Skin epidermis (tissue), 12 donors: ENCODE measurements around the gene HDAC8.
A peak's percentile ranks its signal among the peaks of the same experiment; 100 is the strongest.

Experiments
- H3K27ac ChIP-seq, 21 experiments: fragments of 200-600 bp; sonication (generic) in 11 of 21; one replicate each; pipeline ENCODE4 v1.5.0; 2020; ENCODE audit warnings: mild to moderate bottlenecking in 3 of 21, inconsistent platforms in 2 of 21, moderate library complexity in 2 of 21
- H3K4me3 ChIP-seq, 7 experiments: fragments of 200-600 bp; sonication (generic) in 2 of 7; one replicate each; pipeline ENCODE4 v1.5.0; 2020; ENCODE audit warnings: inconsistent platforms in 2 of 7, mild to moderate bottlenecking in 2 of 7, moderate library complexity in 1 of 7

The HDAC8 gene

GRCh38 chrX:72306851-72307645, 265.6 kb downstream of the HDAC8 start:
- H3K4me3 ChIP-seq: peak overlapping the region; percentile 26 to 48 (median 35)
- H3K27ac ChIP-seq: no peak overlapping the region

GRCh38 chrX:72306085-72306801, 266.4 kb downstream of the HDAC8 start:
- H3K27ac ChIP-seq: no peak overlapping the region
- H3K4me3 ChIP-seq: peak overlapping the region; percentile 26 to 48 (median 35)

DNA sequence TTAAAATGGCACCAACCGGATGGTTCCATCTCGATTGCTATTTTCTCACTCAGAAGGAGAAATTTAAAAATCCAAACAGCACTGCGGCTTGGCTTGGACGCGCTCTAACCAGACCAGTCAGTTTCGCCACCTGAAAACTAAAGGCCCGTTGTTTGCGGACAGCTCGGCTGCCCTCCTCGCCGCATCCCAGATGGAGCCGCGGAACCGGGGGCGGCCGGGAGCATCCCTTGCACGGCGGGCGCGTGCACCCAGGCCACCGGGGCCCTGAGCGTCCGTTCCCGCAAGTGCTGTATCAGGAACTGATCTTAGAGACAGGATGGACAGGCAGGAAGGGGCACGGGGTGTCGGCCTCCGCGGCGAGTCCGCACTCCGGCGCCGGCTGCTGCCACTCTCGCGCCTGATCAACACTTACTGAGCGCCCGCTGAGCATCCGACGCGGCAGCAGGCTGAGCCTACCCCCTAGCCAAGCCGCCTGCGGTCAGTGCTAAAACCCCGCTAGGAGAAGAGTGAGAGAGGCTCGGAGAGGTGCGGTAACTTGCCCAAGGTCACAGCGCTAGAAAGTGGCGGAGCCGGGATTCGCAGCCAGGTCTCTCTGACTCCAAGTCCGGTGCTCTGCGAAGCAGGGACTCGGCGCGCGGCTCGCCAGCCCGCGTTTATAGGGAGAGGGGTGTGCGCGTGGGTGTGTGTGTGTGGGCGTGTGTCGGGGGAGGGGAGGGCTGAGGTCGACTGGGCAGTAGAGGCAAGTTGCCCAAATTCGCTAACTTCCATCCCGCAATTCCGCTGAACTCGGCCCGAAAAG, 267.2 kb downstream of the HDAC8 start, which contains the start of gene CITED1:
TSS of gene CITED1 (minus strand) at position 629 of the 799 bp plus-strand sequence. CDS start 3,045 bp downstream, outside the sequence.
- H3K27ac ChIP-seq: no peak within 1 kb of the TSS
- peak within 1 kb of the TSS; percentile 26 to 48 (median 35) for H3K4me3 ChIP-seq

DNA sequence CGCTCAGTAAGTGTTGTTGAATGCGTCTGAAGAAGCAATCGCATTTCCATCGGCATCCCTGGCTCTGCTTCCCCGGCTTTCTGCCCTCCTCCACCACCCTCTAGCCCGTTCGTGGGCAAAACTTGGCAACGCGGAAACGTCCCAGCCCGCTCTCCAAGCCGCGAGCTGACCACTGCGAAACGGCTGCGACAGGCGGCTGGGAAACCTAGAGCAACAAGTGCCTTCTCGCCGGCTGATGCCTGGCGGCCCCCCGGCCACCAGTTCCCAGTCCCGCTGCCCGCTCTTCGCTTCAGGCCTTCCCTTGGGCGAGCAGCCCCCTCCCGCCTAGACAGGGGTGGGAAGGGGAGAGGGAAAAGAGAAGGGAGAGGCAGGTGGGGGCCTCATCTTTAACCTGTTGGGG, 267.8 kb downstream of the HDAC8 start:
- H3K4me3 ChIP-seq: peak overlapping the region in 1 of 7 experiments; percentile 48

DNA sequence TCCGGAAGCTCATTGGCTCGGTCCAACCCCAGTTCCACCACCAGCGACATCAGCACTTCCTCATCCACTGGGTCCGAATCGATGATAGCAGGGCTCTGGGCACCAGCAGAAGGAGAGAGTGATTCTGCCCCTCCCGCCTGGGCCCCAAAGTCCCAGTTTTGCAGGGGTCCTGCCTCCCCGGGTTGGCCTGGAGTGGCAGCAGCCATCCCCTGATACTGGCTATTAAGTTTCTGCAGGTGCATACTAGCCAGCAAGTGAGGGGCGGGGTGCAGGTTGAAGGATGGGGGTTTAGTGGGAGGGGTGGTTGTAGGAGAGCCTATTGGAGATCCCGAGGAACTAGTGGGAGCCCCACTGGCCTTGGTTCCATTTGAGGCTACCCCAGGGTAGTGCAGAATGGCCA, 270.9 kb downstream of the HDAC8 start:
- no peak overlapping the region for H3K4me3 ChIP-seq
- no peak overlapping the region for H3K27ac ChIP-seq

More for the DNA sequence above, 267.8 kb downstream of the HDAC8 start:
- no peak overlapping the region for H3K27ac ChIP-seq

GRCh38 chrX:72299891-72300630, 272.6 kb downstream of the HDAC8 start:
- Histone ChIP-seq H3K27ac (no peak overlapping the region), H3K4me3 (no peak overlapping the region)

DNA sequence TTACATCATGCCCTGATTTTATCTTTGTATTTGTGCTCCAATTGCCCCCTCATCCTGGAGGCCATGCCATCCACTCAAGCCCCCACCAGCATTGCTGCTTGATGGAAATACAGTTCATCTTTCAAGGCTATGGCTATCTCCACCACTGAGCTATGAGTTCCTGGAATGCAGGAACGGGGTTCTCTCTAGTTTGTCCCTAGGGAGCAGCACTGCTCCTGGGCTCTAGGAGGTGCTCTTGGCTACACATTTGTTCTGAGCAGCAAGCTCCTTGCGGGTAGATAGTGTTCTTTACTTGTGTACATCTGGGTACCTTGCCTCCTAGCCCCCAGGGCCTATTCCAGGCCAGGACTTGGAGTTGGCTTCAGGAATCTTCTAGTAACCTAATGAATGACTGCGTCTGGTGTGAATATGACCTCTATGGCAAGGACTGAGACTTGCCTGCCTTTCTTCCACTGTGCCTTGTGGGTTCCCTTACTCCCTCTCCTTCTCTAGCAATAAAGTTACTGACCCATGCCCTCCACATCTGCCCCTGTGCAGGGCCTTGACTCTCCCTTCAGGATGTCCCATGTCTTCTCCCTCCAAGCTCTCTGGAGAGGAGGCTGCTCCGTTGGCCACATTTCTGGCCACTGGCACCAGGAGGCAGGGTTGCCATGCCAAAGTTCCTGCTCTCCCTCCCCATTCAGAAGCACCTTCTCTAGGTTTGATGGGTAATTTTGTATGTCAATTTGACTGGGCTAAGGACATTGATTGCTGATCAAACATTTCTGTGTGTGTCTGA, 274.5 kb downstream of the HDAC8 start:
- H3K27ac ChIP-seq: no peak overlapping the region
- no peak overlapping the region for H3K4me3 ChIP-seq

DNA sequence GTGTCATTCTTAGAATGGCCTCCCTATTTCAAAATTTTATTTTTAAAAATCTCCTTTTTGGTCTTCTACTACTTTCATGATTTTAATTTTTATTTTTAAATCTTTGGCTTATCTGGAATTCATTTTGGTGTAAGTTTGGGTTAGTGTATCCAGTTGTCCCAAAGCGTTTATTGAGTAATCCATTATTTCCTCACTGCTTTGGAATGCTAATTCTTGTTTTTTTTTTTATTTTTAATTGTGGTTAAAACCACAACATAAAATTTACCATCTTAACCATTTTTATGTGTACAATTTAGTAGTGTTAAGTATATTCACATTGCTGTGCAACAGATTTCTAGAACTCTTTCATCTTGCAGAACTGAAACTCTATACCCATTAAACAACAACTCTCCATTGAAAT, 275.7 kb downstream of the HDAC8 start:
- Histone ChIP-seq H3K27ac (no peak overlapping the region), H3K4me3 (no peak overlapping the region)

DNA sequence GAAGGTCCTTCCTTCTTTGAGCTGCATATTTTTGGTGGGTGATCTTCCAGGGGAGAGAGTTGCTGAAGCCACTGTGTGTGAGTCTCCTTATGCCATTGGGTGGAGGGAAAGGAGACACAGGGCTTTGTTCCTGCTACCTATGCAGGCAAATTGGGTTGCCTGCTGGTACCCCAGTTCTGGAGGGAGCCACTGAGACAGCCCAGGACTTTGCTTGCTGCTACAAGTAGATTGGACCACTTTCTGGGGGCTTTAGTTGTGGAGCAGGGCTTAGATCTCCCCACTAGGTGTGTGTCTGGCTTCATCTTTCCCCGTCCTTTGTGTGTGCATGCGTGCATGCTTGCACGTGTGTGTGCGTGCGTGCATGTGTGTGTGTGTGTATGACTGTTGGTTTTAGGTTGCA, 276.9 kb downstream of the HDAC8 start:
- Histone ChIP-seq H3K27ac (no peak overlapping the region), H3K4me3 (no peak overlapping the region)

GRCh38 chrX:72294497-72294896, 278.1 kb downstream of the HDAC8 start:
- no peak overlapping the region for H3K4me3 ChIP-seq
- H3K27ac ChIP-seq: no peak overlapping the region

GRCh38 chrX:72282302-72282701, 290.3 kb downstream of the HDAC8 start:
- no peak overlapping the region for H3K27ac ChIP-seq
- no peak overlapping the region for H3K4me3 ChIP-seq

DNA sequence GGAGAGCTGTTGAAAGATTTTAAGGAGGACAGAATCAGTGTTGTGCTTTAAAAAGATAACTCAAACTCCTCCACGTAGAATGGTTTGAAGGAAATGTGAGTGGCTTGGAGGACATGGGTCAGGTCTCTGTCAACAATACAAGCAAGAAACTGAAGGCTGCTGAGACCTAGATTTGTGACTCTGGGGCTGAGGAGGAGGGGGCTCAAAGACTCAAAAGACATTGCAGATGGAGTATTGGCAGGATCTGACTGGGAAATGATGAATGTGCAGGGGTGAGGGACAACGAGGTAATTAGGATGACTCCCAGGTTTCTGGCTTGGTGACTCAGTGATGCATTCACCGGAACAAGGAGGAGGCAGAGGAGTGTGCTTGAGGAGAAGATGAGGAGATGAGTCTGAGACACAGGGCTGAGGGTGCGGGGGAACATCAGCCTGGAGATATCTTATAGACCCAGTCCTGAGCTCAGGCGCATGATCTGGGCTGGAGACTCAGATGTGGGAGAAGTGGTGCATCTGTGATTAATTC, 292.3 kb downstream of the HDAC8 start:
- no peak overlapping the region for H3K27ac ChIP-seq
- H3K4me3 ChIP-seq: no peak overlapping the region
